Psoas muscle (tissue), 8 donors: ENCODE data around the gene VARS2. TPM values are rescaled to one million over a fixed set of nuclear protein-coding genes. Genes with fewer than 3 reads are reported as not detected.
"Not testable (repeated sequence)": the region's sequence is repeated elsewhere in the genome, so short reads cannot be mapped to it uniquely, and the experiment has no call there.

ENCODE experiments used
- ATAC-seq, 4 donors: fragments of 200-7000 bp; cut with Tn5 transposase; one replicate each; pipeline ENCODE4 v1.9.1; 2020; ENCODE audit warnings: moderate library complexity in 3 of 4, mild to moderate bottlenecking in 2 of 4
- DNase-seq, 2 donors: peaks; one replicate each; pipeline ENCODE4 v3.0.0-alpha.2; 2020
- H3K27ac ChIP-seq: fragments of 200-600 bp; one replicate; pipeline ENCODE4 v1.8.0; 2022
- H3K27me3 ChIP-seq, 3 donors: fragments of 200-600 bp in 1 of 3; one replicate each; pipeline versions ENCODE4 v1.6.1 to v1.8.0; 2013 to 2022; ENCODE audit warnings: low read length in 2 of 3, mild to moderate bottlenecking in 2 of 3, moderate library complexity in 1 of 3; ENCODE audit not compliant: insufficient read depth in 3 of 3
- H3K36me3 ChIP-seq, 2 donors: fragments of 200-600 bp in 1 of 2; one replicate each; pipeline versions ENCODE4 v1.6.1 to v1.8.0; 2013 to 2022; ENCODE audit warnings: low read depth in 1 of 2, mild to moderate bottlenecking in 1 of 2, moderate library complexity in 1 of 2; ENCODE audit not compliant: insufficient read depth in 1 of 2
- H3K4me1 ChIP-seq: fragments of 200-600 bp; one replicate; pipeline ENCODE4 v1.8.0; 2022
- H3K4me3 ChIP-seq: fragments of 200-600 bp; one replicate; pipeline ENCODE4 v1.8.0; 2022; ENCODE audit warnings: mild to moderate bottlenecking
- H3K9me3 ChIP-seq: fragments of 200-600 bp; one replicate; pipeline ENCODE4 v1.8.0; 2022
- WGBS, 3 donors: extraction: QIAGEN DNeasy Blood & Tissue Kit; methylation state at CpG; one replicate each; pipeline versions ENCODE4 v1.1.6 to v1.1.7; 2013; 5-methylcytosine and 5-hydroxymethylcytosine counted together
- intact Hi-C, 2 donors: fragments of 100-400 bp; cut with DNase I; formaldehyde crosslinking; loops; one replicate each; pipeline versions ENCODE4 v1.11.0 to v1.14.2; 2022
- polyA plus RNA-seq, 3 donors: library from polyadenylated mRNA; stranded (reverse); fragments of 200-250 nt; gene quantifications; one replicate each; pipeline ENCODE4 v1.2.3, GENCODE V29; 2013
- total RNA-seq, 4 donors: library from RNA; stranded (reverse); fragmentation: NEBNext Ultra II Directional in 2 of 4; extraction: Animal tissue kit (Norgen Biotek cat#: 25700) in 2 of 4; gene quantifications; one replicate each; pipeline versions ENCODE4 v1.2.1 to v1.2.4, GENCODE V29; 2021 to 2023
- TF ChIP-seq, protein P1 (sequence below): fragments of 200-600 bp; IDR thresholded peaks from one replicate; pipeline ENCODE4 v1.8.0; 2022; ENCODE audit warnings: antibody characterized with exemption
- donor health status: healthy with polysubstance abuse.
- donor health status: DM: no; HTN: no; CAD: no; lungs with moderate emphysema.
- donor health status: Bipolar disorder and iron deficiency.
- donor health status: healthy.
- donor health status: DM: yes; HTN: yes; CAD: no.
- donor health status: DM: no; HTN: no; CAD: no.
- donor health status: DM: no; HTN: no; CAD: no.
- donor health status: DM: yes; HTN: yes; CAD: no.

Gene VARS2
- total and polyA plus RNA-seq, 7 donors: 11.4 to 36.6 (median 25.8) TPM

GRCh38 chr6:30962716-30963115 is 48.7 kb downstream of the VARS2 start:
- intact Hi-C loops: no loop called here
- Histone ChIP-seq H3K9me3 (no peaks in the 10 kb centered on the region), H3K4me1 (no peaks in the 10 kb centered on the region), H3K36me3 (no peaks in the 10 kb centered on the region), H3K27me3 (peaks cover 0 to 20% (median 0%) of the 10 kb centered on the region in 3 donors), H3K4me3 (no peak overlapping the region), H3K27ac (no peak overlapping the region)
- ATAC-seq (no peak), DNase-seq (no peak)
- TF ChIP-seq, protein P1, sequence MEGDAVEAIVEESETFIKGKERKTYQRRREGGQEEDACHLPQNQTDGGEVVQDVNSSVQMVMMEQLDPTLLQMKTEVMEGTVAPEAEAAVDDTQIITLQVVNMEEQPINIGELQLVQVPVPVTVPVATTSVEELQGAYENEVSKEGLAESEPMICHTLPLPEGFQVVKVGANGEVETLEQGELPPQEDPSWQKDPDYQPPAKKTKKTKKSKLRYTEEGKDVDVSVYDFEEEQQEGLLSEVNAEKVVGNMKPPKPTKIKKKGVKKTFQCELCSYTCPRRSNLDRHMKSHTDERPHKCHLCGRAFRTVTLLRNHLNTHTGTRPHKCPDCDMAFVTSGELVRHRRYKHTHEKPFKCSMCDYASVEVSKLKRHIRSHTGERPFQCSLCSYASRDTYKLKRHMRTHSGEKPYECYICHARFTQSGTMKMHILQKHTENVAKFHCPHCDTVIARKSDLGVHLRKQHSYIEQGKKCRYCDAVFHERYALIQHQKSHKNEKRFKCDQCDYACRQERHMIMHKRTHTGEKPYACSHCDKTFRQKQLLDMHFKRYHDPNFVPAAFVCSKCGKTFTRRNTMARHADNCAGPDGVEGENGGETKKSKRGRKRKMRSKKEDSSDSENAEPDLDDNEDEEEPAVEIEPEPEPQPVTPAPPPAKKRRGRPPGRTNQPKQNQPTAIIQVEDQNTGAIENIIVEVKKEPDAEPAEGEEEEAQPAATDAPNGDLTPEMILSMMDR: no peak

GRCh38 chr6:30963641-30964040 is 49.6 kb downstream of the VARS2 start:
- TF ChIP-seq, protein P1: no peak
- no peak overlapping the region for H3K27ac ChIP-seq
- no peaks in the 10 kb centered on the region for H3K4me1 ChIP-seq
- WGBS, 3 donors: 77 to 85% (median 81%) methylated on average over 6 of the region's 6 CpGs
- H3K9me3 ChIP-seq: no peaks in the 10 kb centered on the region
- H3K36me3 ChIP-seq: no peaks in the 10 kb centered on the region
- no peak overlapping the region for H3K4me3 ChIP-seq
- ATAC-seq: no peak
- peaks cover 0 to 13% (median 0%) of the 10 kb centered on the region in 3 donors for H3K27me3 ChIP-seq
- DNase-seq: no peak
- intact Hi-C loops: no loop called here

- TF ChIP-seq, protein P1: no peak
- WGBS, 3 donors: 81 to 94% (median 91%) methylated on average over 4 of the region's 4 CpGs
- H3K36me3 ChIP-seq: no peaks in the 10 kb centered on the region
- no peaks in the 10 kb centered on the region for H3K9me3 ChIP-seq
- H3K27me3 ChIP-seq: peaks cover 0 to 12% (median 0%) of the 10 kb centered on the region in 3 donors
- intact Hi-C loops: no loop called here
- H3K4me1 ChIP-seq: no peaks in the 10 kb centered on the region
- no peak for ATAC-seq
- no peak overlapping the region for H3K4me3 ChIP-seq
- H3K27ac ChIP-seq: no peak overlapping the region
- DNase-seq: no peak
Observed at GRCh38 chr6:30964075-30964474, 50.0 kb downstream of the VARS2 start.

- WGBS, 3 donors: 75 to 85% (median 82%) methylated on average over 5 of the region's 5 CpGs
- Histone ChIP-seq H3K27ac (no peak overlapping the region), H3K9me3 (no peaks in the 10 kb centered on the region), H3K4me1 (no peaks in the 10 kb centered on the region), H3K27me3 (peaks cover 0 to 12% (median 0%) of the 10 kb centered on the region in 3 donors), H3K4me3 (no peak overlapping the region), H3K36me3 (no peaks in the 10 kb centered on the region)
- intact Hi-C loops: no loop called here
- TF ChIP-seq, protein P1: no peak
- no peak for ATAC-seq
- DNase-seq: no peak
Observed at GRCh38 chr6:30965140-30965601, 51.1 kb downstream of the VARS2 start.

DNA sequence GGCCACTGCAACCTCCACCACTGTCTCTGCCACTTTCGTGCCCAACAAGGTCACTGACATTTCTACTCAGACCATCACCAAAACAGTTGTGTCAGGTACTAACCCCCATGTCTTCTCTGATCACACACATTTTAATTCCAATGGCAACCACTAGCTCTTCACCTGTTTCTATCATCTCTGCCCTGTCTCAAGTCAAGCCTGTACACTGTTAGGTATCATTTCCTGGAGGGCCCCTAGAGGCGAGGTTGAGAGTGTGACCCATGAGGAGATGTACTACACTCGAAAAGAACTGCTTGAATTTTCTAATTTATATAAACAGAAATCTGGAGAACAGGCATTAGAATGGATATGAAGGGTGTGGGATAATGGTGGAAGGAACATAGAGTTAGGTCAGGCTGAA is 52.1 kb downstream of the VARS2 start:
- Histone ChIP-seq H3K36me3 (no peaks in the 10 kb centered on the region), H3K27ac (no peak overlapping the region), H3K9me3 (no peaks in the 10 kb centered on the region), H3K4me1 (no peaks in the 10 kb centered on the region), H3K27me3 (peaks cover 0 to 12% (median 0%) of the 10 kb centered on the region in 3 donors), H3K4me3 (no peak overlapping the region)
- intact Hi-C loops: no loop called here
- DNase-seq (no peak), ATAC-seq (no peak)
- 58 to 79% (median 72%) methylated on average over 3 of the region's 3 CpGs for WGBS, 3 donors
- TF ChIP-seq, protein P1: no peak

DNA sequence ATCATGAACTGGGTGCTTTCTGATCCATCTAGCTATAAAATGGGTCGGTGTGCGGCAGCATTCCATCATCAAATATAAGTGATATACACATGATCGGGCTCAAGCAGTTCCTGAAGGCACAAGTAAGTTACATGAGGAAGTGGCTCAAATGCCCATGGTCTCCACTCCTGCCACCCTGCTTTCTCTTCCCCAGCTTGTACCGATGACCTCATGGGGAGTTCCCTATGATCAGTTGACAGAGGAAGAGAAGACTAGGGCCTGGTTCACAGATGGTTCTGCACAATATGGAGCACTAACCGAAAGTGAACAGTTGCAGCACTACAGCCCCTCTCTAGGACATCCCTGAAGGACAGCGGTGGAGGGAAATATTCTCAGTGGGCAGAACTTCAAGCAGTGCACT is 55.1 kb downstream of the VARS2 start:
- H3K9me3 ChIP-seq, DNase-seq, ATAC-seq, H3K36me3 ChIP-seq, intact Hi-C loops, H3K27me3 ChIP-seq, H3K4me3 ChIP-seq, H3K4me1 ChIP-seq, H3K27ac ChIP-seq: not testable (repeated sequence)
- 91 to 92% (median 91%) methylated on average over 6 of the region's 6 CpGs for WGBS, 3 donors
